ENCODE measurements around the gene KRTAP22-2.

Gene KRTAP22-2

GRCh38 chr21:30561957-30562356 is 28.2 kb downstream of the KRTAP22-2 start:
- DNase-seq, result no peak

GRCh38 chr21:30561264-30561895 is 28.8 kb downstream of the KRTAP22-2 start, which contains the start of gene KRTAP19-7:
Gene KRTAP19-7 (minus strand): TSS chr21:30561314. CDS start chr21:30561289, 25 bp downstream.
- no peak for DNase-seq

GRCh38 chr21:30555095-30555494 is 35.1 kb downstream of the KRTAP22-2 start:
- DNase-seq, result no peak

- DNase-seq, result no peak
These were observed 37.4 kb downstream of the KRTAP22-2 start for GRCh38 chr21:30552782-30553181.

GRCh38 chr21:30541764-30542163 is 48.4 kb downstream of the KRTAP22-2 start, which contains the start of gene KRTAP19-6:
Gene KRTAP19-6 (minus strand): TSS chr21:30541864. CDS start chr21:30541833, 31 bp downstream.
- DNase-seq, result no peak
